Hepatic stellate cell (primary cell): Measurements from ENCODE around the gene DSTN.

Source experiments
- DNase-seq: peaks from one replicate; pipeline ENCODE4 v3.0.0; 2011; ENCODE audit warnings: low spot score

Gene DSTN

DNA sequence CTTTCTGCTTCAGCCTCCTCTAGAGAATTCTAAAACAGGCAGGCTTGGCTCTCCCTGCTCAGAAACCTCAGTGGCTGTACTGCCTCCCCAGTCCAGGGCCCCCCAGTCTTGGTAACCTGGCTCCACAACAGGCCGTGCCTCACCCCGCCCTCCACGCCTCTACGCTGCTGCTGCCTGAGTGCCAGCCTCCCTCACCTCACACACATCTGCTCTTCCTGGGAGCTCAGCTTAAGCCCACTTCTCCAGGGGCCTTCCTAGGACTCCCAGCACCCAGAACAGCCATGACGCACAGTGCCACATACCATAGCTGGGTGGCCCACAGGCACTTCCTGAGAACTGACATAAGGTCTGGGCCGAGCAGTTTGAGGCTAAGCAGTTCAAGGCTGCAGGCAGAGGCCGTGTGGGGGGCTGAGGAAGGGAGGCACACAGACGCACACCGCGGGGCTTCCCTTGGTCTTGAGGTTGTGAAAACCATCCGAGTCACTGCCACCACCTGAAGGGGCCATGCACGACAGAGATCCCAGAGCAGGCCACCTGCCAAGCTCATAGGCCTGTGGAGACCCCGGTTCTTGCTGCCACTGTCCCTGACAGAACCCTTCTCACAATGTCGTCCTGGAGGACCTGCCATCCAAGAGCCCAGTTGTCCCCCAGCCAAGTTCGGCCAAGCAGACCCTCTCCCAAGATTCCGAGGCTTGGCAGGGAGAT, 42.6 kb downstream of the DSTN start:
- peak; percentile 83 for DNase-seq

GRCh38 chr20:17612992-17613327, 43.1 kb downstream of the DSTN start:
- peak; percentile 7 for DNase-seq

DNA sequence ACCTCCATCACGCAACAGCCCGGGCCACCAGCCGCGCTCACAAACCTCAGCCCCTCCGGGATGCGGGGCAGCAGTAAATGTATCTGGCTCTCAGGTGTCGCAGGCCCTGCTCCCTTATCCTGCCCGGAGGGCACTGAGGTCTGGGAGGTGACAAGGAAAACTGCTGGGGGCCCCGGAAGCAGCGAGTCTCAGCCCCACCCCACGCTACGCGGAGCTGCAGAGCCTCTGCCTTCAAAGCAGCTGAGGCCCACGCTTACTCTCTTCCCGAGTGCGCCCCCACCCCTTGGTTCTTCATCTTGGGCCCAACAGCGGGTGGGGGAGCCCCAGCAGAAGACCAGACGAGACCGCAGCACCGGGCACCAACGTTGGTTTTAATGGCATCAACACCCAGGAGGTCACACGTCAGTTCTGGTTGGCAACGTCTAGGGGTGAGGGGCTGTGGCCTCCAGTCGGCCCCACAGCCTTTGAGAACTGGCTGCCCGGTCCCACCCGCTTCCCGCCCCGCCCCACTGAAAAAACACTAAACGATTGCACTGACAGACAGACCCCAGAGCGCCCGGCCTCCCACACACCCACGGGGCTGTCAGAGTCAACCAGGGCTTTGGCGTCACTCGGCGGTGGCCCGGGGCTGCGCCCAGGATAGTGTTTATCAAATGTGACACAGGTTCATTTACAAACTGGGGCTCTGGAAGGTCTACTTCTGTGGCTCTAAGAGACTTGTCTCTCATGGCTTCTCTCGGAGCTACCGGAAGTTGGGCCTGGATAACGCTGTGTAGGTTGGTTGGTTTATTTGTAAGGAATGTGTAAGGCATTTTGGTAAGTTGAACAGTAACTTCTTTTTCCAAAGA, 43.7 kb downstream of the DSTN start:
- peak; percentile 7 for DNase-seq

DNA sequence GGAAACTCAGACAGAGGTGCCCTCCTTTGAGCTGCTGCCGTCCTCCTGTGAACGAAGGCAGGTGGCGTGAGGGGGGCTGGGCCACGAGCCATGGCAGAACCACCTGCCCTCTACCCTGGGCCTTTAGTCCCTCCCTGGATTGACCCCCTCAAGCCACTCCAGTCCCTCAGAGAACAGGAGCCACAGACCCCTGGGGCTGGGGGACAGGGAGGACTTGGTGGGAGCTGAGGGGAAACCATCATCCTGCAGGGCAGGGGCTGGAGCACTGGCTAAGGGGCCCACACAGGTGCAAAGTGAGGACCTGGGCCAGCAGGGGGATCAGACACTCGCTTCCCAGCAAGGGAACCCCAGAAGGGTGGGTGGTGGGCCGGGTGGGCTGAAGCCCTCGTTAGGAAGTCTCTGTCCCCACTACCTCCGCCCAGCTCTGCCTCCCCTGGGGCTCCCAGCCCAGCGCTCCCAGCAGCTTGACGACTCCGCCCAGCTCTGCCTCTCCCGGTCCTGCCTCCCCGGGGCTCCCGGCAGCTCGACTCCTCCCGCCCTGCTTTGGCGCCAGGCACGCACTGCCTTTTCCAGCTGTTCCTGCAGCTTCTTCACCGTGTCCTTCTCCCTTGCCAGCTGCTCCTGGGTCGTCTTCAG, 44.4 kb downstream of the DSTN start:
- DNase-seq: peak; percentile 72

DNA sequence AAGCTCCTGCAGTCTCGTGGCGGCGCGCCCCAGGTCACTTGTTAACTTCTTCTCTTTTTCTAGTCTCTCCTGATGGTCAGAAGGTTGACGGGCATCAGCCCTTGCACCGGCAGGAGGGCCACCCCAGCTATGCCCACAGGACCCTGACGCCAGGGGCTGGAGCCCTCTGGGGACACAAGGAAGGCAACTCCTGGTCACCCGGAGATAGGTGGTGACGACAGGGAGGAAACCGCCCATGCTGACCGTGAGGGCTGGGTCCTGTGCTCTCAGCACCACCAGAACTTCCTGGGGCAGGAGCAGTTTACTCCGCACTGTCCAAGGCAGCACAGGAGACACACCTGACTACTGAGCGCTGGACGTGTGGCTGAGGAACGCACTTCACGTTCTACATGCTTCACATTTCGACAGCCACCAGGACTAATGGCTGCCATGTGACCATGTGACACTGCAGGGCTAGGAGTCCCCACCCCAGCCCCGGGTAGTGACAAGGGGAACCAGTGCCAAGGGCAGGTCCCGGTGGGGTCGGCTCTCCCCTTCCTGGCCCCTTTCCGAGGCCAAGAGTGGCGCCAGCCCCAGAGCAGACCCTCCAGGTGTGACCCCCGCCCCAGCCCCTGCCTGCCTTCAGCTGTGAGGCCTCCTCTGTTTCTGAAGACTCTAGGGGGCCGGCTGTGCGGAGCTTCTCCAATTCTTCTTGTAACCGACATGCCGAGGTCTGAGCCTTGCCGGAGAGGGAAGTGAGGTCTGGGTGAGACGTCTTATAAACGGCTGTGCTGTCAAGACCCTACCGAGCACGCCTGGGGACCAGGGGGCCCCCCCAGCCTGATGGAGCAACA, 45.2 kb downstream of the DSTN start:
- peak; percentile 11 for DNase-seq

DNA sequence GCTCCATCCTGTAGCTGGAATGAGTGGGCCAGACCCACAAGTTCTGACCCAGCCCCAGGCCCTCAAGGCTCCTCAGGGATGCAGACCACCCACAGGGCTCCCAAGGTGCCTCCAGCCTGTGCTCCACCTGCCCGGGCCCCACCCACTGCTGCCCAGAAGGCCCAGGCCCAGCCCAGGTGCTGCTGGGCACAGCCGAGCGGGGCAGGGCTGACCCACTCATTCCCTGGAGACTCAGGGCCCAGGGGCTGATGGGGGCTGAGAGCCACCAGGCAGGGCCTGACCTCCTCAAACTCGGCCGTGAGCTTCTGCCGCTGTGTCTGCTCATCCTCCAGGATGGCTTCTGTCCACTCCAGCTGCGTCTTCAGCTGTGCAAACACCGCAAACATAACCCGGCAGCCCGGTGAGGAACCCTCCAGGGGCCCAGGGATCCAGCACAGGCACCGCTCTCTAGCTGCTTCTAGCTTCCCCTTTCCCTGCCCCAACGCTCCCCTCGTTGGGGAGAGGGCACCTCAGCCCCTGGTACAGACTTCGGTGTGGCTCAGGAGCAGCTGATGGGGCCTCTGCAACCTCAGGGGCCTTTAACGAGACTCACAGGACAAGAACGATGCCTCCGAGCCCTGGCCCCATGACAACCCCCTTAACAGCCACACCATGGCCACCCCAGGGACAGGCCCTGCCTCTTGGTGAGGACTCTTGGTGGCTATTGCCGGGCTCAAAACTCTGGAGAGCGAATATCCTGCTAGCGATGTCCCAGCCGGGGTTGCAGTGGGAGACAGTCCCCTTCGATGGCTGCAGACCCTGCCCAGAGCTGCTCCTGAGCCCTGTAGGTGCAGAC, 46.0 kb downstream of the DSTN start:
- peak; percentile 4 for DNase-seq

GRCh38 chr20:17616480-17617211, 46.8 kb downstream of the DSTN start:
- DNase-seq: peak; percentile 2

DNA sequence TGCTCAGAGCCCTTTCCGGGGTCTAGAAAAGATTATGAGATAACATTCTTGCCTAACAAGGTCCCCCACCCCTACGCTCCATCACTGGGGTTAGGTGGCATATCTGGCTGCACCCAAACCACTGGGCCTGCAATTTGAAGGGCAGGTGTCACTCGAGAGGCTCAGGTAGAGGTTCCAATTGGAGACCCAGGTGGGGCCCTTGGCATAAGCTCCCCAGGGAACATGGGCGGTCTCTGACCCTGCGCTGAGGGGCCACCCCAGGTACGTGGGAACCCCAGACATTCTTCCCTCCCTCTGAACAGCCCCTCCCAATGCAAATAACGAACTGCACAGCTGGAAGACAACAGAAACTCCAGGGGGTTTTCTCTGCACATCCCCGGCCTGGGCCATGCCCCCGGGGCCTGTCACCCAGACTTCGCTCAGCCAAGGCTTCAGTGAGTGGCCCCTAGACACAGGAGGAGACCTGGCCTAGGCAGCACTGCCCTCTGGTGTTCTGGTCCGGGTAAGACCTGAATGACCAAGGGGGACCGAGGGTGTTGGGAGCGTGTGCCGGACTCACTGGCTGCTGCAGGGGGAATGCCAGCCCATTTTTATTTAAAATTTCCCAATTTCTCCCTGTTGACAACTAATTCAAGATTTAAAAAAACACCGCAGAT, 47.5 kb downstream of the DSTN start:
- peak; percentile 69 for DNase-seq

DNA sequence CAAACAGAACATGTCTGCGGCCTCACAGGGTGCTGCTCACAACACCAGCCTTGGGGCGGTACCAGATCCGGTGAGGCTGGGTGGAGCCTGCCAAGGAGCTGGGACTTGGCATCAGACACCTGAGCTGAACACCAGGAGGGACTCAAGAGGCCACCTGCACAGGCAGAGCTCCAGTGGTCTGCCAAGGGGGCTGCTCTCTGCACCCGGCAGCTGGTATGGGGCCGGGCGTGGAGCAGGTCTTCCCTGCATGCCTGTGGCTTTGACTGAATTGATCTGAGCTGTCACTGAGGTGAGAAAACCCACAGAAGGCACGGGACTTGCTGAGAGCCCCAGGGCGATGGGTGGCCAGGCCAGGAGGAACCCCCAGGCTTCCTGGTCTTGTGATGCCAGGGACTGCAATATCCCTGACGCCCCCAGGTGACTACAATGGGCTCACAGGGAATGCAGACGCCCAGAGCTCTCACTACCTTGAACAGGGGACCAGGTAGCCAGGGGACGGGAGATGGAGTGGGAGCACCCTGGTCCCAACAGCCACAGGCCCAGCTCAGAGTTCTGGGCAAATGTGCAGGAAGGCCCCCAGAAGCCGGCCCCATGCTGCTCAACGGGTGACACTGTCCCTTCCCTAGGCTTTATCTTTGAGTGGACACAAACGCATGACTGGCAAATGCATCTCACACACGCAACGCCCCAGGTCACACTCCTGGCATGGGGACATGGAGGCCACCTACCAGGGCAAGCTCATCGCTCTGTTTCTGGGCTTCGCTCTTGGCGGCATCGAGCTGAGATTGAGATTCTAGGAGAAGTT, 48.2 kb downstream of the DSTN start:
- DNase-seq: peak; percentile 6

GRCh38 chr20:17618673-17619013, 48.8 kb downstream of the DSTN start:
- no peak for DNase-seq

GRCh38 chr20:17619351-17620093, 49.6 kb downstream of the DSTN start:
- peak; percentile 5 for DNase-seq

DNA sequence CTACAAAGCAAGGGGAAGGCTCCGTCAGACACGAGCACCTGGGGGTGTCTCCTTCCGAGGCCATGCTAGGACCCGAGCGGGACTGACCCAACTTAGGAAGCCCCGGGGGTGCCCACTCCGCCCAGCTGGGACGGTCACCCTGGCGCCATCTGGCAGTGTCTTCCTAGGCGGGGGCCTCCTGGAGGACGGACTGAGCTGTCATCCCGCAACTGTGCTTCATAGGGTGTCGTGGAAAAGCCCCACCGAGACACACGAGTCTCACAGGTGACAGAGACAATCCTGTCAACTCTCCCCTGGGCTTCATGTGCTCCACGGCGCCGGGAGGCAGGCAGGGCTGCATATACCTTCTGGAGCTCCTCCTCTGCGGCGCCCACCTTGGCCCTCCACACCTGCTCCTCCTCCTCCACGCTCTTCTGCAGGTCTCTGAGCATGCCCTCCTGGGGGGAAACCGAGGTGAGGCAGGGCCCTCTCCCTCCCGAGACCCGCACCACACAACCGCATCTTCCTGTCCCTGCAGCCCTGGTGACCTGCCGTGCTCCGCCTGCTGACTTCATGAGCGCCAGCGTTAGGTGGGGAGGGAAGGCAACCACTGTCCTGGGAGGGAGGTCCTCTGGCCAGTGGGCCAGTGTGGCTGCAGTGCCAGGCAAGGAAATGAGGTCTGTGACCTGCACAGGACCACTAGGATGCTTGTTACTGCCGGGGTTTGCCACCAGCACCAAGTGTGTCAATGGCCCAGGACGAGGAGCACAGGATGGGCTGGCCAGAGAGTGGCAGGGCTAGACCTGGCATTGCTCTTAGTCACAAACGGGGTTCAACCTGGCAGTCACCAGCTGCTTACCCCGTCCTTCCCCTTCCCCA, 50.7 kb downstream of the DSTN start:
- peak; percentile 6 for DNase-seq

DNA sequence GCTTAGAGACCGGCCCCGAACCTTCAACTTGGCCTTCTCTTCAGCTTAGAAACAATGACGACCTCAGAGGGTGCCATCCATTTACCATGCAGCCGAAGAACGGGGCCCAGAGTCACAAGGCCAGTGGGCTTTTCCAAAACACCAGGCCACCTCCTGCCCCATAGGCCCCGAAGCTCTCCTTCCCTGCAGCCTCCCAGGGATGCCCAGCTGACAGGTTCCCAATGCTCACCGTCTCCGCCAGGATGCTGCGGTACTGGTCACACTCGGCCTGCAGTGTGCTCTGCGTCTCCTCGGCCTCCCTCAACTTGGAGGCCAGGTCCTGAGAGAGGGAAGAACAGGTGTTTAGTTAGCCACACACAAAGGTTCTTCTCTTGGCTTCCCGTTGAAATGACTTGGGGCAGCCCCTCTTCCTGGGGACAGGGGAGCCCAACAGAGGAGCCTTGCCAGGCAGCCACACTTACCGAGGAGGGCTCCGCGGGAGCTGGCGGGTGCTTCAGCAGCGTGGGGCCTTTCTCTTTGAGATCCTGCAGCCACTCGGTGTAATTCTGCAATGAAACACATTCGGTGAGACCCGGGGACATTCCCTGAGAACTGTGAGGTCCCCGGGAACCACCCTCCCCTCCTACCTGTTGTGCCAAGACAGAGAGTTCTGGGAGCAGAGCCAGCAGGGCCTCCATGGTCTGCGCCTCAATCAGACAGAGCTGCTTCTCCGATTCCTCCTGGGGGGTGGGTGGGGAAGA, 51.5 kb downstream of the DSTN start:
- DNase-seq: no peak

- no peak for DNase-seq
Measured at GRCh38 chr20:17622086-17622850, 52.4 kb downstream of the DSTN start.

- no peak for DNase-seq
Measured at GRCh38 chr20:17622851-17623508, 53.1 kb downstream of the DSTN start.

GRCh38 chr20:17624070-17624469, 54.2 kb downstream of the DSTN start:
- DNase-seq: no peak
